H1 (cell line): ENCODE data around the gene DTD1. TPM values are rescaled to one million over a fixed set of nuclear protein-coding genes. Genes with fewer than 3 reads are reported as not detected.

ENCODE experiments used
- CEBPB ChIP-seq: IDR thresholded peaks from 2 replicates; pipeline ENCODE4 v1.6.1; 2012; ENCODE audit warnings: low read depth, low read length
- CTBP2 ChIP-seq: IDR thresholded peaks from 2 replicates; pipeline ENCODE4 v1.7.0; 2011; ENCODE audit warnings: borderline replicate concordance, mild to moderate bottlenecking, moderate library complexity, mixed read lengths, low read length; ENCODE audit not compliant: insufficient read depth, insufficient read length
- EGR1 ChIP-seq: IDR thresholded peaks from 2 replicates; pipeline ENCODE4 v1.6.1; 2011; ENCODE audit warnings: low read depth, low read length, borderline replicate concordance
- GABPA ChIP-seq: IDR thresholded peaks from 2 replicates; pipeline ENCODE4 v1.6.1; 2011; ENCODE audit warnings: mild to moderate bottlenecking, low read length, moderate library complexity, borderline replicate concordance; ENCODE audit not compliant: insufficient read depth
- HDAC6 ChIP-seq: IDR thresholded peaks from one replicate; pipeline ENCODE4 v1.7.1; 2012; ENCODE audit warnings: low read depth, mild to moderate bottlenecking, inconsistent platforms, low read length, moderate library complexity
- RAD21 ChIP-seq, 2 experiments: IDR thresholded peaks in 1 of 2; conservative IDR thresholded peaks in 1 of 2; 2 replicates each; pipeline ENCODE4 v1.6.1; 2011; ENCODE audit warnings: low read depth in 2 of 2, low read length in 2 of 2, improper control_type of control experiment in 1 of 2, inconsistent platforms in 1 of 2, mild to moderate bottlenecking in 1 of 2, moderate library complexity in 1 of 2
- SIN3A ChIP-seq, 2 experiments: IDR thresholded peaks in 1 of 2; conservative IDR thresholded peaks in 1 of 2; 2 replicates each; pipeline ENCODE4 v1.6.1; 2011 to 2012; ENCODE audit warnings: low read length in 2 of 2, improper control_type of control experiment in 1 of 2, low read depth in 1 of 2, mild to moderate bottlenecking in 1 of 2
- polyA plus RNA-seq, 7 experiments: library from polyadenylated mRNA; depleted of rRNA in 3 of 7; stranded (reverse) in 5 of 7; unstranded in 2 of 7; fragments of >200 nt in 5 of 7; fragments of 200-250 nt in 2 of 7; gene quantifications; 1 replicate in 5 of 7; 2 replicates in 1 of 7; 4 replicates in 1 of 7; pipeline versions ENCODE4 v1.2.1 to v1.2.3, GENCODE V29; 2011 to 2013; ENCODE audit warnings: missing spikeins in 2 of 7, mixed read lengths in 2 of 7
- total RNA-seq: library from RNA; stranded (reverse); fragmentation: NEBNext Ultra II Directional; extraction: Animal tissue kit (Norgen Biotek cat#: 25700); gene quantifications from 2 replicates; pipeline ENCODE4 v1.2.1, GENCODE V29; 2021
- TF ChIP-seq, protein P1 (sequence below): IDR thresholded peaks from 2 replicates; pipeline ENCODE4 v1.6.1; 2012; ENCODE audit warnings: inconsistent platforms

The DTD1 gene
- total and polyA plus RNA-seq, 2 of the 8 experiments (the other 6 are each of a cell fraction or from before 2014, with no cell fraction given), result 49.7 to 66.6 TPM

DNA sequence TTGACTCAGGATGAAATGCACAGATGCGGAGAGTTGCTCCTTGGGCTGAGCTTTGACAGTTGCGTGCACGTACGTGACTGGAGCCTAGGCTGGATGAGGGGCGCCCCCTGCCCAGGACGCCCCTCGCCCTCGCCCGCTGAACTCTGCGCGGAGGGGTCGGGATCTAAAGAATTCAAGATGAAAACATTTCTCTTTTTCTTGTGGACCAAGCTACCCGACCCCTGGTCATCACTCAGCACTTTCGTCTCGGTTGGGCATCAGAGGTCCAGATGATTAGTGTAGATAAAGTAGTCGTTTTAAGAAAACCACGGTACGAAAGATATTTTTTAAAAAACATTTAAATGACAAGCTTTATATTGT lies 700 bp downstream of the DTD1 start (continued):
- TF ChIP-seq CTBP2 (no peak), SIN3A (conservative IDR thresholded peaks at IDR 0.05 in 1 of 2, IDR thresholded peaks at IDR 0.05 in 1 of 2; ENCODE audit: low read depth in 1 of 2, low read length in 2 of 2) (no peak), CEBPB (no peak), GABPA (no peak), RAD21 (IDR thresholded peaks at IDR 0.05 in 1 of 2, conservative IDR thresholded peaks at IDR 0.05 in 1 of 2; ENCODE audit: low read depth in 2 of 2, low read length in 2 of 2) (no peak), EGR1 (no peak), HDAC6 (no peak)
- TF ChIP-seq, protein P1, sequence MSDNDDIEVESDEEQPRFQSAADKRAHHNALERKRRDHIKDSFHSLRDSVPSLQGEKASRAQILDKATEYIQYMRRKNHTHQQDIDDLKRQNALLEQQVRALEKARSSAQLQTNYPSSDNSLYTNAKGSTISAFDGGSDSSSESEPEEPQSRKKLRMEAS, result no peak
